KMS-11 (cell line): ENCODE results near the gene PCSK5.

ENCODE experiments used
- H2AFZ ChIP-seq: fragments of 200-600 bp; sonication (generic); 2 replicates; pipeline ENCODE4 v1.6.1; 2016; ENCODE audit warnings: antibody characterized with exemption, mixed run types, low read depth
- H3K27ac ChIP-seq: fragments of 200-600 bp; sonication (generic); 2 replicates; pipeline ENCODE4 v1.6.1; 2016; ENCODE audit warnings: mild to moderate bottlenecking, mixed run types
- H3K27me3 ChIP-seq: fragments of 200-600 bp; sonication (generic); 2 replicates; pipeline ENCODE4 v1.6.1; 2017; ENCODE audit warnings: mild to moderate bottlenecking, low read depth, mixed run types, moderate library complexity; ENCODE audit not compliant: insufficient read depth
- H3K36me3 ChIP-seq: fragments of 200-600 bp; sonication (generic); 2 replicates; pipeline ENCODE4 v1.6.1; 2017; ENCODE audit warnings: mild to moderate bottlenecking, mixed run types; ENCODE audit not compliant: insufficient read depth
- H3K4me1 ChIP-seq: fragments of 200-600 bp; sonication (generic); 2 replicates; pipeline ENCODE4 v1.6.1; 2016; ENCODE audit warnings: mild to moderate bottlenecking, low read depth, mixed run types; ENCODE audit not compliant: poor library complexity, severe bottlenecking
- H3K4me2 ChIP-seq: fragments of 200-600 bp; sonication (generic); 2 replicates; pipeline ENCODE4 v1.7.0; 2016; ENCODE audit warnings: mild to moderate bottlenecking, mixed run types
- H3K4me3 ChIP-seq: fragments of 200-600 bp; sonication (generic); IDR thresholded peaks from 2 replicates; pipeline ENCODE4 v1.6.1; 2017; ENCODE audit warnings: low read depth, low read length, mixed read lengths; ENCODE audit not compliant: insufficient read depth
- H3K79me2 ChIP-seq: fragments of 200-600 bp; sonication (generic); 2 replicates; pipeline ENCODE4 v1.6.1; 2016; ENCODE audit warnings: low read depth, mixed run types; ENCODE audit not compliant: insufficient read depth
- H3K9ac ChIP-seq: fragments of 200-600 bp; sonication (generic); 2 replicates; pipeline ENCODE4 v1.6.1; 2016; ENCODE audit warnings: mild to moderate bottlenecking, mixed run types
- H4K20me1 ChIP-seq: fragments of 200-600 bp; sonication (generic); 2 replicates; pipeline ENCODE4 v1.6.1; 2016; ENCODE audit warnings: mild to moderate bottlenecking, mixed run types; ENCODE audit not compliant: insufficient read depth
- TF ChIP-seq, protein P1 (sequence below): fragments of 200-600 bp; sonication (generic); conservative IDR thresholded peaks from 2 replicates; pipeline ENCODE4 v1.6.1; 2017; ENCODE audit warnings: low read depth, mild to moderate bottlenecking, antibody characterized with exemption, low read length, moderate library complexity, mixed read lengths

PCSK5 gene

DNA sequence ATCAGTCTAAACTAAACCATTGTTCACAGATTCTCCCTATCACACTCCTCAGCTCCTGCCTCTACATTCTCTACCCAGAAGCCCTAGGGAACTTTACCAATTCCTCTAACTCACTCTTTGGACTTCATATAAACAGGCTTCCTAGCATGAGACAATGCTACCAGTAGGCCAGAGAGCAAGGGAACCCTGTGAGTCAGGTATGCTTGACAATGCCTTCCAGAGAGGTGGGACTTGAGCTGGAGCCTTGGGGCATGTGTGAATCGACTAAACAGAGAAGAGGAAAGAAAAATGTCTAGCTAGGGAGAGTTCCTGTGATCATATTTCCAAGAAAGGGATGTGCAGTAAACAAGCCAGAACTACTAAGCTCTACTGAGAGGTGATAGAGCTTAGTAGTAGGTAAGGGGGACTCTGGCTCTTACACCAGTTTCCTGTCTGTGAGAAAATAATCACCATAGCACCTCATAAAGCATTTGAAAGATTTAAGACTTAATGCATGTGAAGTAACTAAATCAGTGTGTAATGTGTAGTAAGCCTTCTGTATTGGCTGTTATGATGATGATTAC is 510.1 kb downstream of the PCSK5 start:
- Histone ChIP-seq H3K36me3 (no peaks in the 10 kb centered on the region), H3K9ac (no peak overlapping the region), H3K79me2 (no peaks in the 10 kb centered on the region), H4K20me1 (no peaks in the 10 kb centered on the region), H3K4me2 (no peak overlapping the region), H3K27ac (no peak overlapping the region), H3K4me1 (peaks cover 19% of the 10 kb centered on the region), H3K4me3 (no peak overlapping the region), H2AFZ (no peak overlapping the region), H3K27me3 (no peaks in the 10 kb centered on the region)
- TF ChIP-seq, protein P1, sequence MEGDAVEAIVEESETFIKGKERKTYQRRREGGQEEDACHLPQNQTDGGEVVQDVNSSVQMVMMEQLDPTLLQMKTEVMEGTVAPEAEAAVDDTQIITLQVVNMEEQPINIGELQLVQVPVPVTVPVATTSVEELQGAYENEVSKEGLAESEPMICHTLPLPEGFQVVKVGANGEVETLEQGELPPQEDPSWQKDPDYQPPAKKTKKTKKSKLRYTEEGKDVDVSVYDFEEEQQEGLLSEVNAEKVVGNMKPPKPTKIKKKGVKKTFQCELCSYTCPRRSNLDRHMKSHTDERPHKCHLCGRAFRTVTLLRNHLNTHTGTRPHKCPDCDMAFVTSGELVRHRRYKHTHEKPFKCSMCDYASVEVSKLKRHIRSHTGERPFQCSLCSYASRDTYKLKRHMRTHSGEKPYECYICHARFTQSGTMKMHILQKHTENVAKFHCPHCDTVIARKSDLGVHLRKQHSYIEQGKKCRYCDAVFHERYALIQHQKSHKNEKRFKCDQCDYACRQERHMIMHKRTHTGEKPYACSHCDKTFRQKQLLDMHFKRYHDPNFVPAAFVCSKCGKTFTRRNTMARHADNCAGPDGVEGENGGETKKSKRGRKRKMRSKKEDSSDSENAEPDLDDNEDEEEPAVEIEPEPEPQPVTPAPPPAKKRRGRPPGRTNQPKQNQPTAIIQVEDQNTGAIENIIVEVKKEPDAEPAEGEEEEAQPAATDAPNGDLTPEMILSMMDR = no peak

DNA sequence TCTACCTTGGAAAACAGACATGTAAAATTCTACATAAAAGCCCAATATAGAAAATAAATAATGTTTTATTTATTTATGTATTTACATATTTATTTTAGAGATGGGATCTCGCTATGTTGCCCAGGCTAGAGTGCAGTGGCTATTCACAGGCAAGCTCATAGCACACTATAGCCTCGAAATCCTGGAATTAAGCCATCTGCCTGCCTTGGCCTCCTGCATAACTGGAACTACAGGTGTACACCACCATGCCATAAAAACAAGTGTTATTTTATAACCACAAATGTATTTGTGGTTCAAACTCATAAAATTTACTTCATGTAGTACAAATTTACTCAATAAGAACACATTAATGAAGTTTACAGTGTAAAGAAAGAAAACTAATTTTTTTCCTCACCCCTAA is 510.7 kb downstream of the PCSK5 start:
- no peaks in the 10 kb centered on the region for H3K27me3 ChIP-seq
- peaks cover 18% of the 10 kb centered on the region for H3K4me1 ChIP-seq
- H3K36me3 ChIP-seq = no peaks in the 10 kb centered on the region
- no peak overlapping the region for H3K4me2 ChIP-seq
- no peaks in the 10 kb centered on the region for H3K79me2 ChIP-seq
- no peak overlapping the region for H3K9ac ChIP-seq
- no peak overlapping the region for H3K4me3 ChIP-seq
- H3K27ac ChIP-seq = no peak overlapping the region
- TF ChIP-seq, protein P1 = no peak
- no peaks in the 10 kb centered on the region for H4K20me1 ChIP-seq
- H2AFZ ChIP-seq = no peak overlapping the region

DNA sequence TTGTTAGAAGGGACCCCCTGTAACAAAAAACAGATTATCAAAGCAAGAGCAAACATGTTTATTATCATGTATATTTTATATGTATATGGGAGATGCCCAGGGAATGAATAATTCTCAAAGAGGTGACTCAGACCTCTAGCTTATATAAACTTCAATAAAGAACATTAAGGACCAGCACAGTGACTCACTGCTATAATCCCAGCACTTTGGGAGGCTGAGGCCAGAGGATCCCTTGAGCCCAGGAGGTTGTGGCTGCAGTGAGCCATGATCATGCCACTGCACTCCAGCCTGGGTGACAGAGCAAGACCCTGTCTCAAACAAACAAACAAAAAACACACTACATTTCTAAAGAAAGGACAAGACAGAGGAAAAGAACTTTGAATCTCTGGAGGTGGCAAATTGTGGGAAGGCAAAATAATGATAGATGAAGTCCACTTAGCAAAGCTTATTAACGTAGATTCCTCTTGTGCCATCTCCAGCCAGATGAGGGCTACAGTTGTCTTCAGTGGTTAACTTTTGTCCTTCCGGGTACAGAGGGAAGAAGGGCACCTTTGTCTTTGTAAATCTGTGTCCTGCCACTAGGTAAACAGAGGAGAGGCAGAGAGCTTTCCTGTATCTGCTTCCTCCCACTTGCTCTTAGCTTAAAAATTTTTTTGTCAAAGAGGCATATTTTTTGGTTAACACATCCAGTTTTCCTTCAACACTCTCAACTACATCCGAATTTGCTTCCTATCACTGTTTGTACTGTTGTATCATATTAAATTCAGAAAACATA is 511.3 kb downstream of the PCSK5 start:
- Histone ChIP-seq H3K4me2 (no peak overlapping the region), H3K27ac (no peak overlapping the region), H3K4me1 (peaks cover 18% of the 10 kb centered on the region), H3K9ac (no peak overlapping the region), H3K79me2 (no peaks in the 10 kb centered on the region), H3K36me3 (no peaks in the 10 kb centered on the region), H2AFZ (no peak overlapping the region), H4K20me1 (no peaks in the 10 kb centered on the region), H3K4me3 (no peak overlapping the region), H3K27me3 (no peaks in the 10 kb centered on the region)
- TF ChIP-seq, protein P1 = no peak

DNA sequence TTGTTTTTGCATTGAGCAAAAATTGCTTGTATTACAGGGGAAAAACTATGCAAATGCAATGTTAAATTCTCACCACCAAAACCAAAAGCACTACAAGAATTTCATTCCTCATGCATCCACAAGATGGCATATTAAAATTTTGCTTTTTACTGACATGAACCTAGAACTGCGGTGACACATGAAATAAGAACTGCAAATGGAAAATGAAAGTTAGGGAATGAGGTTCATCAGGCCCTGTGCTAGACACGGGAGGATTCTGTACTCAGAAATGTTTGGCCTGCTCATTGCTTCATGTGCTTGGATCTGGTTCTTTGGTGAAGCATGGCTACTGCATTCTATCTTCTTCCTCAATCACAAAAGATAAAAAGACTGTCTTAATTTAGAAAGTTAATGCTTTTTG is 512.9 kb downstream of the PCSK5 start:
- H3K79me2 ChIP-seq = no peaks in the 10 kb centered on the region
- no peak overlapping the region for H3K9ac ChIP-seq
- peak overlapping the region; percentile 23 for H3K4me2 ChIP-seq
- H3K4me1 ChIP-seq = peaks cover 18% of the 10 kb centered on the region
- no peaks in the 10 kb centered on the region for H3K27me3 ChIP-seq
- no peaks in the 10 kb centered on the region for H3K36me3 ChIP-seq
- no peak overlapping the region for H3K4me3 ChIP-seq
- TF ChIP-seq, protein P1 = peak; percentile 73
- H4K20me1 ChIP-seq = no peaks in the 10 kb centered on the region
- H2AFZ ChIP-seq = peak overlapping the region; percentile 42; the same call in 1 of the 2 replicates
- H3K27ac ChIP-seq = peak overlapping the region; percentile 8; the same call in 1 of the 2 replicates
